Tibial nerve (tissue), 4 donors: ENCODE measurements around the gene BIK.

Source experiments
- EP300 ChIP-seq, 2 donors: sonication (generic); formaldehyde crosslinking; IDR thresholded peaks; one replicate each; pipeline ENCODE4 v1.6.1; 2017; ENCODE audit warnings: antibody characterized with exemption in 2 of 2, mild to moderate bottlenecking in 1 of 2
- POLR2A ChIP-seq, 2 donors: fragments of 450-650 bp; IDR thresholded peaks; one replicate each; pipeline ENCODE4 v1.6.1; 2017; ENCODE audit warnings: antibody characterized with exemption in 2 of 2, mild to moderate bottlenecking in 2 of 2, moderate library complexity in 2 of 2
- TF ChIP-seq, protein P1 (sequence below), 5 experiments: fragments of 200-600 bp in 3 of 5; fragments of 450-650 bp in 2 of 5; sonication (generic) in 3 of 5; IDR thresholded peaks; one replicate each; pipeline ENCODE4 v1.5.1; 2016 to 2019; ENCODE audit warnings: antibody characterized with exemption in 5 of 5, mild to moderate bottlenecking in 3 of 5, moderate library complexity in 2 of 5

DNA sequence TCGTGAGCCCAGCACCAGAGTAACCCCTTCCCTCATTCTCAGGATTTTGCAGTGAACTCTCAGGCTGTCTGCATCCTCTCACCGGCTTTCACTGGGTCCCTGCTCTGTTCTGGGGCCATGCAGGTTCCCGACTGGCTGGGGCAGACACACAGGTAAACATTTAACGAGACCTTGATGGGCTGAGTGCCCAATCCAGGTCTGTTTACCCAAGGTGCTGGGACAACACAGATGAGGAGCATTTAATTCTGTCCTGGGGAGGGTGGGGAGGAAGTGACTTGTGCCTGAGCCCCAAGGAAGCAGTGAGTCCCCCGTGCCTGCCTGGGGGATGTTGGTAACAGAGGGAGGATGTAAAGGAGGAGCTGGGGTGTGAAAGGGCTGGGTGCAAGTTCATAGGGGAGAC, 4.4 kb downstream of the BIK start:
- TF ChIP-seq POLR2A (IDR thresholded peaks at IDR 0.05), result no peak
- TF ChIP-seq, protein P1, sequence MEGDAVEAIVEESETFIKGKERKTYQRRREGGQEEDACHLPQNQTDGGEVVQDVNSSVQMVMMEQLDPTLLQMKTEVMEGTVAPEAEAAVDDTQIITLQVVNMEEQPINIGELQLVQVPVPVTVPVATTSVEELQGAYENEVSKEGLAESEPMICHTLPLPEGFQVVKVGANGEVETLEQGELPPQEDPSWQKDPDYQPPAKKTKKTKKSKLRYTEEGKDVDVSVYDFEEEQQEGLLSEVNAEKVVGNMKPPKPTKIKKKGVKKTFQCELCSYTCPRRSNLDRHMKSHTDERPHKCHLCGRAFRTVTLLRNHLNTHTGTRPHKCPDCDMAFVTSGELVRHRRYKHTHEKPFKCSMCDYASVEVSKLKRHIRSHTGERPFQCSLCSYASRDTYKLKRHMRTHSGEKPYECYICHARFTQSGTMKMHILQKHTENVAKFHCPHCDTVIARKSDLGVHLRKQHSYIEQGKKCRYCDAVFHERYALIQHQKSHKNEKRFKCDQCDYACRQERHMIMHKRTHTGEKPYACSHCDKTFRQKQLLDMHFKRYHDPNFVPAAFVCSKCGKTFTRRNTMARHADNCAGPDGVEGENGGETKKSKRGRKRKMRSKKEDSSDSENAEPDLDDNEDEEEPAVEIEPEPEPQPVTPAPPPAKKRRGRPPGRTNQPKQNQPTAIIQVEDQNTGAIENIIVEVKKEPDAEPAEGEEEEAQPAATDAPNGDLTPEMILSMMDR (IDR thresholded peaks at IDR 0.05), result no peak
- no peak for TF ChIP-seq EP300 (IDR thresholded peaks at IDR 0.05)
